GM12874 (cell line): ENCODE measurements around the gene ARID3C.

Source experiments
- CTCF ChIP-seq: IDR thresholded peaks from 2 replicates; pipeline ENCODE4 v1.5.1; 2011; ENCODE audit warnings: low read depth, mild to moderate bottlenecking, control low read depth, low read length, moderate library complexity; ENCODE audit not compliant: insufficient read depth

ARID3C gene

DNA sequence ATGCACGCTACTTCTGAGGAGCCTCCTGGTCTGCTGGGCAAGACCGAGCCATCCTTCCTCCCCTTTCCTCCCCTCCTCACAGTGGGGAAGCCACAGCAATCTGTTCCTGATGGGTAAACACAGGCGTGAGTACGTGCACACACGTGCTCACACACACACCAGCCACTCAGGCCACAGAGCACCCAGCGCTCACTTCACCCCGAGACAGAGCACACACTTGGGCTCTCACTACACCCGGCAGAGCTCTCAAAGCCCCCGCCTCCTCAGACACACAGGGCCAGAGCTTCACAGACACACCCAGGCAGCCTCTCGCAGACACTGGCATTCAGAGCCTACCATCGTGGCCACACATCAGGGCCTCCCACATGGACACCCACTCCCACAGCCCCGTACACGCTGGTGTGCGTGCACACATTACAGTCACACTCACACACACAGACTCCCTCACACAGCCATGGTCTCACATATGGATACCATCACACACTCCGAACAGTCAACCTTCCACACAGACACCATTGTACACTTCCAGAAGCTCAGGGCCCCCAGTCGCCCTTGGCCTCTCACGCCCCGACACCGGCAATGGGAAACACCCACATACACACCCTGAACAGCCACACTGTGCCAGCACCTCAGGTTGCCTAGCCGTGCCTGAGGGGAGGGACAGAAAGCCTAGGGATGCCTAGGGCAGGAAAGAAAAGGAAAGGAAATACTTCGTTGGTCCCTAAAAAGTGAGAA is 52.8 kb downstream of the ARID3C start:
- no peak for TF ChIP-seq CTCF

- TF ChIP-seq CTCF = no peak
Measured at GRCh38 chr9:34575241-34575640, 53.6 kb downstream of the ARID3C start.

DNA sequence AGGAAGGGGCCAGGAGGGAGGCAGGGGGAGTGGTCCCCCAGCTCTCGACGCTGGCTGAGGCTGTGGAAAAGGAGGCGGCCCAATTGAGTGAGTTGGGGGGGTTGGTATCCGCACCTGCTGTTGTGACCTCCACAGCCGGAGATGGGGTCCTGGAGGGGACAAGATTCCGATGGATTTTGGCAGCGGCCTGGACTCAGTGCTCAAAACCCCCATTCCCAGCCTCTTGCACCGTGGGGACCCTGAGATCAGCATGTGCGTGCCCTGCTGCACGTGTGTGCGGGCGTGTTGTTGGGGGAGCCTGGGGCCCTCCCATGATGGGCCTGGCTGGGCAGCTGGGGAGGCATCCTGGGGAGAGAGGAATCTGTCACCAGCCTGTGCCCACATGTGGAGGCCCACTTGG is 54.3 kb downstream of the ARID3C start:
- TF ChIP-seq CTCF = no peak

DNA sequence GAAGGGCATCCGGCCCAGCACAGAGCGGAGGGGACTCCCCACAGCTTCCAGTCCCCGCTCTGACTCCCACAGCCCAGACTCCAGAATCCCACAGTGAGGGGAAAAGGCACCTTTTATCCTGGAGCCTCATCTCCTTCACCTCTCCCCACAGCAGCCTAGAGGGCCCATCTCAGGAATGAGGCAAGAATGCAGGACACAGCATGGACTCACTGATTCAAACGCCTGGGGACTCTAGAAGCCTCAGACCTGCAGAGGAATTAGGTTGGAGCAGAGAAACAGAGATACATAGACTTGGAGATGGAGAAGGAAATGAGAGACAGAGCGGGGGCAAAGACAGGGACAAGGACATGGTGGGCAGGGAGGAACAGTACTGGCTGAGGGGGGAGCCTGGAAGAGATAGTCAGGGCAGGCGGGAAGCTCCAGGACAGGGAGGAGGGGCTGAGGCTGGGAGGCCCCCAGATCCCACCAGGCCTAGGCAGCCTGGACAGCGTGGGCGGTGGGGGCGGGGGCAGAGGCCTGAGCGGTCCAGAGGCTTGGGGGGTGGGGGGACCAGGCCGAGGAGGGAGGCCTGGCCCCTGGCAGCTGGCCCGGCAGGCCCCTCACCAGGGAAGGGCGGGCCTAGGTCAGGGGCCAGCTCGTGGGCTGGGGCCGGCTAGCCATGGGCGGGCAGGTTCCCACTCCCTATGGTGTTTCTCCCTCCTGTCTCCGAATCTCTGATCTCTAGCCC is 55.1 kb downstream of the ARID3C start:
- TF ChIP-seq CTCF = no peak

DNA sequence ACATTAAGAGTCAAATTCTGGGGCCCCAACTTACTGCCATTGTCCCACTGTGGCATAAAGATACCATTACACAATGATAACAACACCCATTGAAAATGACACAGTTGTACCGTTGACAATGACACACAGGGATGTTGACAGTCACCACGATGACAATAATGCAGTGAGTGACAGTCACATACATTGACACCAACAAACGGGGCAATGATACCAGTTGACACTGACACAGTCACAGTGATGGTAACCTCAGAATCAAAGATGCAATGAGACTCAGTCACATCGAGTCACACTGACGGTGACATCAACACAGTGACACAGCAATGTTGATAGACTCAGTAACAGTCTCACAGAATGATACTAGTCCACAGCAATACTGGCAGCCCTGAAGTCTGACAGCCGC is 56.2 kb downstream of the ARID3C start:
- TF ChIP-seq CTCF = no peak

GRCh38 chr9:34572092-34572491 is 56.8 kb downstream of the ARID3C start:
- no peak for TF ChIP-seq CTCF

GRCh38 chr9:34571481-34571810 is 57.4 kb downstream of the ARID3C start:
- no peak for TF ChIP-seq CTCF
